ENCODE results near the gene RNF150.

The RNF150 gene

DNA sequence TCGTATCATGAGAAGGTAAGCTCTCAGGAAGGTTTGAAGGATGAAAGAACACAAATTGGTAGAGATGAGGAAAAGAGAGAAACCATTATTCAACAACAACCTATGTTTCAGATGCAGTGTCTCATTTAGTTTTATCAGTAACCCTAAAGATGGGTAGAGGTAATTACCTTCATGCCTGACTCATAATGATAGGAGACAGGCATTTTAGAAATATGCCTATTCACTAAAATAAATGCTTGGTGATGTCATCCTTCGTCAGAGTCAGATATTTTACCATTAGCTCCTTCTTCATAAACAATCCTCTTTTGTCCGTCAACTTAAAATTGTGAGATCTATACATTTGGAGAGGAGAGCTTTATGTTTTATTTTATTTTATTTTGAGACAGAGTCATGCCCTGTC, 21.5 kb upstream of the RNF150 start:
- no peak overlapping the region for H3K27ac ChIP-seq
- H3K9me3 ChIP-seq = no peaks in the 10 kb centered on the region
- no peaks in the 10 kb centered on the region for H3K4me1 ChIP-seq (ENCODE audit: control insufficient read depth in 1 of 2, insufficient read depth in 1 of 2, low read depth in 1 of 2, low read length in 1 of 2)
- H3K4me3 ChIP-seq (ENCODE audit: low read depth in 1 of 2, low read length in 1 of 2) = no peak overlapping the region
- TF ChIP-seq, protein P1, sequence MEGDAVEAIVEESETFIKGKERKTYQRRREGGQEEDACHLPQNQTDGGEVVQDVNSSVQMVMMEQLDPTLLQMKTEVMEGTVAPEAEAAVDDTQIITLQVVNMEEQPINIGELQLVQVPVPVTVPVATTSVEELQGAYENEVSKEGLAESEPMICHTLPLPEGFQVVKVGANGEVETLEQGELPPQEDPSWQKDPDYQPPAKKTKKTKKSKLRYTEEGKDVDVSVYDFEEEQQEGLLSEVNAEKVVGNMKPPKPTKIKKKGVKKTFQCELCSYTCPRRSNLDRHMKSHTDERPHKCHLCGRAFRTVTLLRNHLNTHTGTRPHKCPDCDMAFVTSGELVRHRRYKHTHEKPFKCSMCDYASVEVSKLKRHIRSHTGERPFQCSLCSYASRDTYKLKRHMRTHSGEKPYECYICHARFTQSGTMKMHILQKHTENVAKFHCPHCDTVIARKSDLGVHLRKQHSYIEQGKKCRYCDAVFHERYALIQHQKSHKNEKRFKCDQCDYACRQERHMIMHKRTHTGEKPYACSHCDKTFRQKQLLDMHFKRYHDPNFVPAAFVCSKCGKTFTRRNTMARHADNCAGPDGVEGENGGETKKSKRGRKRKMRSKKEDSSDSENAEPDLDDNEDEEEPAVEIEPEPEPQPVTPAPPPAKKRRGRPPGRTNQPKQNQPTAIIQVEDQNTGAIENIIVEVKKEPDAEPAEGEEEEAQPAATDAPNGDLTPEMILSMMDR (IDR thresholded peaks at IDR 0.05) = no peak
- H3K27me3 ChIP-seq = no peaks in the 10 kb centered on the region
- H3K36me3 ChIP-seq = no peaks in the 10 kb centered on the region

DNA sequence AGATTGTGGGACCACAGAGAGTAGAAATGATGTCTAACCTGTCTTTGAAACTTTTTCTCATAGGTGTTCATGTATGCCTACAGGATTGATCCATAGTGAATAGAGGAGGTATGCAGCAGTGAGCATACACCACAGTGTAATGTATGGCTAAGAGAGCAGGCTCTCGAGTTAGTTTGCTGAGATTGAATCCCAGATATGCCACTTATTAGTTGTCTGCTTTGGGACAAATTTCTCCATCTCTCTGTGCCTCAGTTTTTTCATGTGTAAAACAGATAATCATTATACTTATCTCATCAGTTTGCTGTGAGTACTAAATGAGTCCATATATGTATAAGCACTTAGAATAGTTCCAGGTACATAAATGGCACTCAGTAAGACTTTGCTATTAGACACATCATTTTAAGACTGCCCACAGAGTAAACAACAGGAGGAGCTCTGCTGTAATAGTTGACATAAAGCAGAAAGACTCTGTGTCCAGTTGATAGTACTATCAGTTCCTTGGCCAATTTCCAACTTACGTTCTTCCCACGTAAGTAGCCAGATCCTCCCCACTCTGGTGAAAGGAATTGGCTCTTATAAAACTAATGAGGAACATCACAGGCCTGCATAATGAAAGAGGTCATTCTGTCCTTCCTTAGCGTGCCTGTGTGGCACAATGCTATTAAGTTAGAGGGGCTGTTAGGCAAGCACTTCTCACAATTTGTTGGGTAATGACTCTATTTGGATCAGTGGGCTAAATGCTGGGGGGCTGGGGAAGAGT, 20.7 kb upstream of the RNF150 start:
- H3K4me3 ChIP-seq (ENCODE audit: low read depth in 1 of 2, low read length in 1 of 2) = no peak overlapping the region
- no peaks in the 10 kb centered on the region for H3K4me1 ChIP-seq (ENCODE audit: control insufficient read depth in 1 of 2, insufficient read depth in 1 of 2, low read depth in 1 of 2, low read length in 1 of 2)
- H3K27ac ChIP-seq = no peak overlapping the region
- H3K27me3 ChIP-seq = no peaks in the 10 kb centered on the region
- no peaks in the 10 kb centered on the region for H3K9me3 ChIP-seq
- TF ChIP-seq, protein P1 (IDR thresholded peaks at IDR 0.05) = no peak
- H3K36me3 ChIP-seq = no peaks in the 10 kb centered on the region

DNA sequence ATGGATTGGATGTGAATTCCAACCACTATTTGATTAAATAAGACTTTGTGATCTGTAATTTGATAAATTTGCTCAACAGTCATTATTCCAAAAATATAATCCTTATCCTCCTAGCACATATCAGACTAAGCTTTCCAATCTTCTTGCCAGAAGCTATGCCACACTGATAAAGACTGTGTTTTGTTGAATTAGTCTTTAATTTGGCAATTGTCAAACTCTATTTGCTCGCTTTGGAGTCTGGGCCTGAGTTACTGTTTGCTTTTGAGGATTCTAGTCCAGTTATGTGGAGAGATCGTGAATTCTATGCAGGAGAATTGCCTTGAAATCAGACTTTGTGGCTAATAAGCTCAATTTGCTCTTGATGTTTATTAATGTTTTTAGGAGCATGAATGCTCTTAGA, 10.9 kb upstream of the RNF150 start:
- TF ChIP-seq, protein P1 (IDR thresholded peaks at IDR 0.05) = no peak
- Histone ChIP-seq H3K4me3 (ENCODE audit: low read depth in 1 of 2, low read length in 1 of 2) (no peak overlapping the region), H3K4me1 (ENCODE audit: control insufficient read depth in 1 of 2, insufficient read depth in 1 of 2, low read depth in 1 of 2, low read length in 1 of 2) (no peaks in the 10 kb centered on the region), H3K9me3 (no peaks in the 10 kb centered on the region), H3K36me3 (no peaks in the 10 kb centered on the region), H3K27ac (no peak overlapping the region), H3K27me3 (peaks cover 50% of the 10 kb centered on the region)

DNA sequence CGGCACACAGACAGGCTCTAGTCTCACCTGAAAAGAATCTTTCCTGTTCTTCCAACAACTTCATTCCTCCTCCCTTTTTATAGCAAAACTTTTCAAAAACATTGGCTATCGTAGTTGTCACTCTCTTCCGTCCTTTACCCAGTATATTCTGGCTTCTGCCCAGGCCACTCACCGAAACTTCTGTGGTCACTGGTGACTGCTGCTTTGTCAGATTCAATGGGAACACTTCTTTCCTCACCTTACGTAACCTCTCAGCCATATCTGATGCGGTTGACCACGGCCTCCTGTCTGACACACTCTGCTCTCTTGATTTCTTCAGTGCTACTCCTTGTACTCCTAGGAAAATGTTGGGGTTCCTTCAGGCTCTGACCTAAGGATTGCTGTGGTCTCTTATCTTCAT, 9.2 kb upstream of the RNF150 start:
- Histone ChIP-seq H3K4me1 (ENCODE audit: control insufficient read depth in 1 of 2, insufficient read depth in 1 of 2, low read depth in 1 of 2, low read length in 1 of 2) (no peaks in the 10 kb centered on the region), H3K27me3 (peaks cover 67% of the 10 kb centered on the region), H3K36me3 (no peaks in the 10 kb centered on the region), H3K4me3 (ENCODE audit: low read depth in 1 of 2, low read length in 1 of 2) (no peak overlapping the region), H3K9me3 (no peaks in the 10 kb centered on the region), H3K27ac (no peak overlapping the region)
- TF ChIP-seq, protein P1 (IDR thresholded peaks at IDR 0.05) = no peak

DNA sequence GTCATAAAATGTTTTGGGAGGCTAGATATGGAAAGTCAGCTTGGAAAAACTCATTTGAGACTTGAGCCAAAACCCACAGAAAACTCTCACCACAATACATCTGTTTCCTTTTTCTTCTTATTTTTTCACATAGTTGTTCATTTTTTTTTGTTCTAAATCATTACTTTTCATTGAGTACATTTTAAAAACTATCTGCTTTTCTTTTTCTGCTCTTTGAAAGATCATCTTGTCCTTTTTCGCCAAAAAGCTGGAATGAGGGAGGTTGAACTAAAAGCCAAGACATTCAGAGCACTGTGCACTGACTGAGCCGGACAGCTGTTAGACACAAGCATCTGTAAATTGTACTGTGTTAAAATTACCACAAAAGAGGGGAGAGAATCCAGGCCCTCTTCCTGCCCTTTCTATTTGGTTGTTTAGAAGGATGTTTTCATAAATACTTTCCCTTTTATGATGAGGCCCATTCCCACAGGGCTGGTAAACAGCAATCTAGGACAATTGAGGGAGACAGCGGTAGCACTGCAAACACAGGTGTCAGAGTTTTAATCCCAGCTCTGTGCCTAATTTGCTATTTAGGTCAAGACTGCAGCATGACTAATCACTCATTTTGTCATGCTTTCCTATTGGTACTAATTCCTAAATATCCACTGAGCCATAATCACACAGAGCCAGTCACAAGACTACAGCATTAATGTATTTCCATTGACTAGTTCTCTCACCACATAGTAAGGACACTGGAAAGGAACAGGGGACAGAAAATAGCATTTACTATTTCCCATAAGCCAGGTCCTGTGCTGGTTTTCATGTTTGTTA, 7.3 kb upstream of the RNF150 start:
- Histone ChIP-seq H3K9me3 (no peaks in the 10 kb centered on the region), H3K4me3 (ENCODE audit: low read depth in 1 of 2, low read length in 1 of 2) (no peak overlapping the region), H3K36me3 (no peaks in the 10 kb centered on the region), H3K4me1 (ENCODE audit: control insufficient read depth in 1 of 2, insufficient read depth in 1 of 2, low read depth in 1 of 2, low read length in 1 of 2) (no peaks in the 10 kb centered on the region), H3K27ac (no peak overlapping the region), H3K27me3 (peaks cover 86% of the 10 kb centered on the region)
- TF ChIP-seq, protein P1 (IDR thresholded peaks at IDR 0.05) = no peak
